NCI-H2029 treated with DMSO at 0.1 percent for 48 hours (cell line): Measurements from ENCODE around the gene GM2A.
A peak's percentile ranks its signal among the peaks of the same experiment; 100 is the strongest.

Source experiments
- DNase-seq: peaks from one replicate; lab custom pipeline; 2025; lab: John Stamatoyannopoulos, UW

Gene GM2A

DNA sequence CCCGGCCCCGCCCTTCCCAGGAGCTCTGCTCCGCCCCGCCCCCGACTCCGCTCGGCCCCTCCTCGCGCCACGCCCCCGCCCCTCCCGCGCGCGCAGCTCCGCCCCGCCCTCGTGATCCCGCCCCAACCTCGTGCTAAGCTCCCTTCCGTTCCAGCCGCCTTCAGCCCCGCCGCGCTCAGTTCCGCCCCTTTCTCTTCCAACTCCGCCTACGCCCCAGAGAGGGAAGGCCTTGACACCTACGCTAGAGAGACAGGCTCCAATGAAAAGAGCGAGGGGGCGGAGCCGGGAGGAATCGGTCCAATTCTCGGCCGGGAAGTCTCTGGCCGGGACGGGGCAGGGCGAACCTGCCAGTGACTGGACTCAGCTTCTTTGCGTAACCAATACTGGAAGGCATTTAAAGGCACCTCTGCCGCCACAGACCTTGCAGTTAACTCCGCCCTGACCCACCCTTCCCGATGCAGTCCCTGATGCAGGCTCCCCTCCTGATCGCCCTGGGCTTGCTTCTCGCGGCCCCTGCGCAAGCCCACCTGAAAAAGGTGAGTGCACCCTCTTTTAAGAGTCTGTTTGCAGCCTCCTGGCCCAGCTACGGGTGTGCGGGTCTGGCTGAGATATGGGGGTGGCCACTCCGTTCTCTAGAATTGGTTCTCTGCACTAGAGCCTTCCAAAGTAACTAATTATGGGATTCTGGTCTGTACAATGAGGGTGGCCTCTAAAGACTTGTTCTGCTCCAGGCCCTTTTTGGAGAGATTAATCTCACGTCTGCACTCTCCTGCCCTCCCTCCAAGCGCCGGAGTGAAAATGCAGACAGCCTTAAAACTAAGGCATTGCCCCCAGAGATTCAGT is at the start of gene GM2A:
Gene GM2A (plus strand): TSS at position 424 of the 843 bp plus-strand sequence. CDS start 32 bp downstream, at position 456.
- peak; percentile 96 for DNase-seq

DNA sequence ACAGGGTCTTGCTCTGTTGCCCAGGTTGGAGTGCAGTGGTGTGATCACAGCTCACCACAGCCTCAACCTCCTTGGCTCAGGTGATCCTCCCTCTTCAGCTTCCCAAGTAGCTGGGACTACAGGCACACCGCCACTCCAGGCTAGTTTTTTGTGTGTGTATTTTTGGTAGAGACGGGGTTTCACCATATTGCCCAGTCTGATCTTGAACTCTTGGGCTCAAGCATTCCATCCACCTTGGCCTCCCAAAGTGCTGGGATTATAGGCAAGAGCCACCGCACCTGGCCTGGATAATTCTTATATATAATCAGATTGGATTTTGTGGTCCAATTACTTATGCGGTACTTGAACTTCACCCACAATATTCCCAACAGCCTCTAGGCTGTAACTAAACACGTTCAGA is 48.9 kb upstream of the GM2A start:
- DNase-seq: no peak

DNA sequence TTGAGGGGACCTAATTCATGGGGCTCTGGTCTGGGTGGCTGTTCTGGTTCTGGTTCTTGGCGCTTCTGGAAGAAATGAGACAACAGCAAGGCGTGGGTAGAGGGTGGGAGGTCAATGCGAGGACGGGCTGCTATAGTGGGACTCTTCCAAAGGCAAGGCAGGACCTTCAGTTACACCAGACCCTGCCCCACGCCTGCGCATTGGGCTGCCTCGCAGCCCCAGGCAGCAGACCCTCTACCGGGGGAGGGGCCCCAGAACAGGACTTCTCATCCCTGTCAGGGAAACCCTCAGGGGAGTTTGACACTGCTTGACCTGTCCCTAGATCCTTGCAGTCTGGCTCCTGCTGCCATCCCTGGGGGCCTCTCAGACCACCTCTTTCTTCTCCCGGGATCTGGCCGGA is 47.6 kb upstream of the GM2A start:
- DNase-seq: no peak

DNA sequence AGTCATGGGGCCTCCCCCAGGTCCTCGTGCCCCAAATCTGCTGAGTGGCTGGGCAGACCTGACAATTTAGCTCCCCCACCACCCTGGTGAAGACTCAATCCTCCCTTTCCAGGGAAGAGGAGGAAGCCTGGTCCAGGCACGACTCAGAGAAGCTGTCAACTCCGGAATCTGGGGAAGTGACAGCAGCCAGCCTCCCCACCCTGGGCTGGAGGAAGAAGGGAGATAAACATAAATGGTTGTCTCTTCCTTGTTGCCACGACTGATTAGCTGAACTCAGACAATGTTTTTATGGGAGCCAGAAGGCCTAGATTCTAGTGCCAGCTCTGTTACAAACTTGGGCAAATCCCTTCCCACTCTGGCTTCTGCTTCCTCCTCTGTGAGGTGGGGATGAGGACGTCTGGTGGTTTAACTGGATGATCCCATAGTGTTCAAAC is 44.5 kb upstream of the GM2A start:
- DNase-seq: no peak

GRCh38 chr5:151212406-151212798 is 40.6 kb upstream of the GM2A start:
- DNase-seq: no peak

- DNase-seq: no peak
These were observed 39.0 kb upstream of the GM2A start for GRCh38 chr5:151213803-151214613.

- no peak for DNase-seq
These were observed 38.1 kb upstream of the GM2A start for GRCh38 chr5:151214614-151215545.

- DNase-seq: no peak
These were observed 37.5 kb upstream of the GM2A start for GRCh38 chr5:151215546-151215880.

DNA sequence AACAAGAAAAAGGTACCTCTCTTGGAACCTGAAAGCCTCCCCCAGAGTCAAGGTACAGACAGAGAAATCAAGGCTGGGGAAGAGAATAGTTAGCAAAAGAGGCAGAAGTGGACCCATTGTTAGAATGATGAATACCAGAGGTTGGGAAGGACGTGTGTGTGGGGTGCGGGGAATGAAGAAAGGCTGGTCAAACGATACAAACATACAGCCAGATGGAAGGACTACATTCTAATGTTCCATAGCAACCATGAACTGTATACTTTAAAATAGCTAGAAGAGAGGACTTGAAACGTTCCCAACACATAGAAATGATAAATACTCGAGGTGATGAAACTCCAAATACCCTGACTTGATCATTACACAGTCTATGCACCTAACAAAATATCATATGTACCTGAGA is 36.2 kb upstream of the GM2A start:
- DNase-seq: no peak

- DNase-seq: no peak
These were observed 34.8 kb upstream of the GM2A start for GRCh38 chr5:151218177-151218576.

GRCh38 chr5:151219138-151219537 is 33.8 kb upstream of the GM2A start:
- no peak for DNase-seq

DNA sequence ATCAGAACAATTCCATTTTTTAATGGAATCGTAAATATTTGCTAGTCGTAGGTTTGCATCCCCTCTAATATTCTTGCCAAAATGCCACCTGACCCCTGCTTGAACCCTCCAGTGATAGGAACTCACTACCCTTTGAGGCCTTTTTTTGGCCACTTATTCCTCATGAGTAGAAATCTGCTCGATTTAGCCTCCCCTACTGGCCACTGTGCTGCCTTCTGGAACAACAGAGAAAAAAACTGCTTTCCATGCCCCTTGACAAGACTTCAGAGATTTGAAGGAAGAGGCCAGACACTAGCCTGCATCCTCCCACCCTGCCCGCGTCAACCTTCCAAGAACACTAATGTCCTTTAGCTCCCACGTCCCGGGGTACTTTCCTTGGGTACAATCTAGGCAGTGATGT is 33.2 kb upstream of the GM2A start:
- no peak for DNase-seq

GRCh38 chr5:151221574-151221973 is 31.4 kb upstream of the GM2A start:
- DNase-seq: no peak

- no peak for DNase-seq
These were observed 30.8 kb upstream of the GM2A start for GRCh38 chr5:151222054-151222789.

- DNase-seq: no peak
These were observed 30.1 kb upstream of the GM2A start for GRCh38 chr5:151222790-151223446.

DNA sequence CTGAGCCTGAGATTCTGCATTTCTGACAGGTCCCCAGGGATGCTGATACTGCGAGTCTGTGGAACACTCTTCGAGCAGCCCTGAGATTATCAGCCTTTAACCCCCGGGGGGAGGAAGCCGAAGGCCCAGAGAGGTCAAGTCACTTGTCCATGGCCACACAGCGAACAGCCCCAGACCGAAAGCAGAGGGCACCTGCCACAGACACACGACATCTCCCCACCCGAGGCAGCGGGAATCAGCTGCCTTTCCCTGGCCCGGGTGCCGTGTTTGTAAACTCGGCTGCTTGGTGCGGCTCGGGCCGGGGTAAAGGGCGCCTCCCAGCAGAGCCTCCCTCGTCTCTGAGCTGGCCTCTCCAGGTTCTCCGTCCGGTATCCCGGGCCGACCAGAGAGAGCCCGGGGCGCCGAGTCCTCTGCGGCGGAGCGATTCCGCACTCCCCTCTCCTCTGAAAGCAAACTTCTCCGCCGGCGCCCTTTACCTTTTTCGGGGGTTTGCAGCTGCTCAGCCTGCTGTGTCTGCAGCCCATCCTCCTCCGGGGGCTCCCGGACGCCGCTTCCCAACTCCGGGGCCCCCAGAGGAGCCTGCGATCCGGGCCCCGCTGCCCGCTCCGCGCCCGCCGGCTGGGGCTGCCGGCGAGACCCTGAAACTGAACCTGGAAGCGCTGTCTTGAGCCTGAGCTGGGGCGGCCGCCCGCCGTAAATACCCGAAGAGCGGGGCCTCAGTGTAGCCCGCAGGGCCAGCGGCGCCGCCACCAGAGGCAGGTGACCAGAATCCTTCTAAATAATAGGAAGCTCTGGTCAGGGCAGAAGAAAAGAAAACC is 29.3 kb upstream of the GM2A start, which contains the start of gene CCDC69:
Gene CCDC69 (minus strand): TSS at position 646 of the 818 bp plus-strand sequence. CDS start 122 bp downstream, at position 524.
- DNase-seq: no peak

DNA sequence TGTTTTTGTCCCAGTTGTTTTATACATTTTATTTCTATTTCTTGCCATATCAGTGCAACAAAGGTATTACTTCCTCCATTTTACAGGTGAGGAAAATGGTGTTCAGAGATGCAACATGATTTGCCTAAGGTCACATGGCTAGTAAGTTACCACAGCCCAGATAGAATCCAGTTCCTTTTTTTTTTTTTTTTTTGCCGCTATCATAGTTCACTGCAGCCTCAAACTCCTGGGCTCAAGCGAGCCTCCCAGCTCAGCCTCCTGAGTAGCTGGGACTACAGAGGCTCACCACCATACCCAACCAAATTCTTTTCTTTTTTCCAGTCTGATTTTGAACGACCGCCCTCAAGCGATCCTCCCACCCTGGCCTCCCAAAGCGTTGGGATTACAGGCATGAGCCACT is 28.6 kb upstream of the GM2A start:
- no peak for DNase-seq

DNA sequence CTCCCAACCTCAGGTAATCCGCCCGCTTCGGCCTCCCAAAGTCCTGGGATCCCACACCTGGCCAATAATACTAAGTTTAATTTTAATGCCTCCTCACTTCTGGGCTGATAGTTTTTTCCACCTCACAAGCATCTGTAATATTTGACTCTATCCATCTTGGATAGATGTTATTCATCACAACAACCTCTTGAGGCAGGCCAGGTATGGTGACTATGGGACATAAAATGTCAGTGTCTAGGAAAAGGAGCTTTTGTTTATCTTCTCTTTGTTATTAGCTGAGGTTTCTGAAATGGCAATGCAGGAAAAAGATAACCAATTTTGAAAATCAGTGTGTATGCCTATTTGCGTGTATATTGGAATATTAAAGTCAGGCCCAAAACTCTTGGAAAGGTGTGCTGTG is 27.9 kb upstream of the GM2A start:
- DNase-seq: no peak

- no peak for DNase-seq
These were observed 27.5 kb upstream of the GM2A start for GRCh38 chr5:151225475-151225874.

- no peak for DNase-seq
These were observed 25.0 kb upstream of the GM2A start for GRCh38 chr5:151227918-151228447.
